GM19324 (cell line): ENCODE measurements around the gene SNX4.

ENCODE experiments used
- ATAC-seq: cut with Tn5 transposase; IDR thresholded peaks from one replicate; pipeline ENCODE4 v1.9.1; 2021; ENCODE audit warnings: mild to moderate bottlenecking, moderate library complexity; ENCODE audit not compliant: unreplicated experiment, low FRiP score

The SNX4 gene

GRCh38 chr3:125470671-125471070 is 49.3 kb downstream of the SNX4 start:
- ATAC-seq = no peak

- no peak for ATAC-seq
Measured at GRCh38 chr3:125462722-125463299, 57.2 kb downstream of the SNX4 start.

GRCh38 chr3:125461896-125462295 is 58.1 kb downstream of the SNX4 start:
- no peak for ATAC-seq

- no peak for ATAC-seq
Measured at GRCh38 chr3:125460233-125460632, 59.8 kb downstream of the SNX4 start.

DNA sequence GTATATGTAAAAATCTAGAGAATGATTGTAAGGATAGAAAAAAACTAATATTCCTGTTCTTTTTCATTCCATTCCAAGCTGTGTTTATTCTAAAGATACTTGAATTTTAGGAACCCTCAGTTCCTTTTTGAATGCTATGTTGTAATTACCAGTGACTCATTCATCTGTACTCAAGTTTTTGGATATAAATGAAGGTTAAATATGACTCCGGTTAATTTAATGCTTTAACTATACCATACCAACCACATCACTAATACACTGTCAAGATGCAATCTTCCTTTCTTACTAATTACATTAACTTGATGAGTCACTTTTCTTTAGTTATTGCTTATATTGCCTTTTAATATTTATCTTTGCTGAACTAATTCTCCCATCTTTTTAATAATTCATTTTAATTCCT is 76.1 kb downstream of the SNX4 start:
- ATAC-seq = no peak

DNA sequence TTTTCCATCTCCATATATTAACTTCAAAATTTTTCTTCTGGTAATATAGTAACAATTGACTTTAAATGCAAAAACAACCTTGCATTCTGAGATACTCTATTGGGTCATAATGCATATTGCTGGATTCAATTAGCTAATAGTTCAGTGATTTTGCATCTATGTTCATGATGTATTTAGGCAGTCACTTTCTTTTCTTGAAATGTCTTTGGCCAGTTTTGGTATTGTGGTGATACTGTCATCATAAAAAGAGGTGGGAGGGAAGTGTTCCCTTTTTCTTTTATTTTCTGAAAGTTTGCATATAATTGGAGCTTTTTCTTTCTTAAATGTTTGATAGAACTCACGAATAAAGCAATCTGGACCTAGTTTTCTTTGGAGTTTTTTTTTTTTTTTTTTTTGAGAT is 77.5 kb downstream of the SNX4 start:
- no peak for ATAC-seq

GRCh38 chr3:125440970-125441369 is 79.0 kb downstream of the SNX4 start:
- ATAC-seq = no peak

GRCh38 chr3:125440559-125440955 is 79.4 kb downstream of the SNX4 start:
- no peak for ATAC-seq

GRCh38 chr3:125437631-125438435 is 82.2 kb downstream of the SNX4 start:
- no peak for ATAC-seq

DNA sequence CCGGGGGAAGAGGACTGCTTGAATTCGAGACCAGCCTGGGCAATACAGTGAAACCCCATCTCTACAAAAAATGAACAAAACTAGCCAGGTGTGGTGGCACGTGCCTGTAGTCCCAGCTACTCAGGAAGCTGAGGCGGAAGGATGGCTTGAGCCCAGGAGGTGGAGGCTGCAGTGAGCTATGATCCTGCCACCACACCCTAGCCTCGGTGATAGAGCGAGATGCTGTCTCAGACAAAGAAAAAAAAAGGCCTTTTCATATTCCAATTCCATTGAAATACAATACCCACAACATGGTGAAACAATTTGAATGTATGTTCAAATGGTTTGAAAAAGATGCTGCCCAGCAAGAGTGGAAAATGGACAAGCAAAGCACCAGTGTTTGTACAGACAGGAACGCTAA is 83.1 kb downstream of the SNX4 start:
- no peak for ATAC-seq

GRCh38 chr3:125435231-125435630 is 84.8 kb downstream of the SNX4 start:
- ATAC-seq = no peak

GRCh38 chr3:125434582-125435011 is 85.4 kb downstream of the SNX4 start:
- ATAC-seq = no peak

- no peak for ATAC-seq
Measured at GRCh38 chr3:125433611-125434041, 86.4 kb downstream of the SNX4 start.

- ATAC-seq = no peak
Measured at GRCh38 chr3:125433091-125433534, 86.9 kb downstream of the SNX4 start.

GRCh38 chr3:125431912-125432790 is 87.9 kb downstream of the SNX4 start:
- ATAC-seq = no peak

- no peak for ATAC-seq
Measured at GRCh38 chr3:125431391-125431790, 88.6 kb downstream of the SNX4 start.

DNA sequence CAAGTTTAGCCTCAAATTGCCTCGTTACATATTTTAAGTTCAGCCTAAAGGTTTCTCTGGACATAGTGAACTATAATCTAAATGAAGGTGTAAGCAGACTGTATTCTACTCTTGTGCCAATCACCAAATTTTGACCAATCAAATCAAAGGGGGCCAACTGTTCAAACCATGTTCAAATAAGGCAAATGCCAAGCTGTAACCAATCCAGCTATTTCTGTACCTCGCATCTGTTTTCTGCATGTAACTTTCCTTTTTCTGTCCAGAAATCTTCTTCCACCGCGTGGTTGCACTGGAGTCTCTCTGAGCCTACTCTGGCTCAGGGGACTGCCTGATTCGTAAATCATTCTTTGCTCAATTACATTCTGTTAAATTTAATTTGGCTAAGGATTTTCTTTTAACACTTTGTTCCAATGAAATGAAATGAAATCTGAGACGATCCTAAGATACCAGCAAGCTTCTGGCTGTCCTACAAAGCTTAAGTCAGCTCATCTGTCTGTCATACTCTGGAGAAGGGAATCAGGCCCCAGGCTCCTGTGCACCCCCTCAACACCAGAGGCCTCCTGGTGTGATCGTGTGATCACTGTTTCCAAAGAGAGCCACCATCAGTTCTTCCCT is 91.7 kb downstream of the SNX4 start:
- no peak for ATAC-seq

- no peak for ATAC-seq
Measured at GRCh38 chr3:125418306-125418705, 101.7 kb downstream of the SNX4 start.

GRCh38 chr3:125416235-125416634 is 103.8 kb downstream of the SNX4 start:
- no peak for ATAC-seq

GRCh38 chr3:125414669-125415068 is 105.3 kb downstream of the SNX4 start:
- no peak for ATAC-seq

DNA sequence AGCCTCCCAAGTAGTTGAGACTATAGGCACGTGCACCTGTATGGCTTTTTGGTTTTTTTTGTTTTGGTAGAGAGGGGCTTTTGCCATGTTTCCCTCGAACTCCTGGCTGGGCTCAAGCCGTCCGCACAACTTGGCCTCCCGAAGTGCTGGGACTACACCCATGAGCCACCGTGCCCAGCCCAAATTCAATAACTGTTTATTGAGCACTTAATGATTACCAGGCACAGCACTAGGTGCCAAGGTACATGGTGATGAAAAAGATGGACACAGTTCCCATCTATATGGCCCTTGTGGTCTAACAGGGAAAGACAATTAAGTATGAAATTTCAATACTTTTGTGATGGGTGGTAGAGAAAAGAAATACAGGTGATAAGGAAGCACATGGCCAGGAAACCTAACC is 109.1 kb downstream of the SNX4 start:
- no peak for ATAC-seq
